OCI-LY1 (cell line): ENCODE data around the gene SERBP1.

Experiments
- EZH2 ChIP-seq: fragments of 200-600 bp; sonication (generic), shearing (Covaris generic); IDR thresholded peaks from 2 replicates; pipeline ENCODE4 v1.8.0; 2017; ENCODE audit warnings: borderline replicate concordance, mixed run types, mild to moderate bottlenecking, antibody characterized with exemption, low read length, moderate library complexity, mixed read lengths
- TF ChIP-seq, protein P1 (sequence below): fragments of 200-600 bp; sonication (generic), shearing (Covaris generic); IDR thresholded peaks from 2 replicates; pipeline ENCODE4 v1.5.1; 2017; ENCODE audit warnings: mild to moderate bottlenecking, antibody characterized with exemption, low read length, moderate library complexity, mixed read lengths

DNA sequence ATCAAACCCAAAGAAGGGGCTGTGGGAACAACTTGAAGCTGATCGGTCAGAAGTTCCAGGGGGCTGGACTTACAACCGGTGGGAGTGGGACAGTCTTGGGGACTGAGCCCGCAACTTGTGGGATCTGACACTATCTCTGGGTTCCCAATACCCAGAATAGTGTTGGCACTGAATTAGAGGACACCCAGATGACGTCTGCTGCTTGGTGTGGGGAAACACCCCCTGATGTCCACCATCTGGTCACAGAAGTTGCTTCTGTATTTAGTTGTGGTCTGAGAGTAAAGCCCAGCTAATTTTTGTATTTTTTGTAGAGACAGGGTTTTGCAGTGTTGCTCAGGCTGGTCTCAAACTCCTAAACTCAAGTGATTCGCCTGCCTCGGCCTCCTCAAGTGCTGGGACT lies 28.8 kb downstream of the SERBP1 start:
- TF ChIP-seq, protein P1, sequence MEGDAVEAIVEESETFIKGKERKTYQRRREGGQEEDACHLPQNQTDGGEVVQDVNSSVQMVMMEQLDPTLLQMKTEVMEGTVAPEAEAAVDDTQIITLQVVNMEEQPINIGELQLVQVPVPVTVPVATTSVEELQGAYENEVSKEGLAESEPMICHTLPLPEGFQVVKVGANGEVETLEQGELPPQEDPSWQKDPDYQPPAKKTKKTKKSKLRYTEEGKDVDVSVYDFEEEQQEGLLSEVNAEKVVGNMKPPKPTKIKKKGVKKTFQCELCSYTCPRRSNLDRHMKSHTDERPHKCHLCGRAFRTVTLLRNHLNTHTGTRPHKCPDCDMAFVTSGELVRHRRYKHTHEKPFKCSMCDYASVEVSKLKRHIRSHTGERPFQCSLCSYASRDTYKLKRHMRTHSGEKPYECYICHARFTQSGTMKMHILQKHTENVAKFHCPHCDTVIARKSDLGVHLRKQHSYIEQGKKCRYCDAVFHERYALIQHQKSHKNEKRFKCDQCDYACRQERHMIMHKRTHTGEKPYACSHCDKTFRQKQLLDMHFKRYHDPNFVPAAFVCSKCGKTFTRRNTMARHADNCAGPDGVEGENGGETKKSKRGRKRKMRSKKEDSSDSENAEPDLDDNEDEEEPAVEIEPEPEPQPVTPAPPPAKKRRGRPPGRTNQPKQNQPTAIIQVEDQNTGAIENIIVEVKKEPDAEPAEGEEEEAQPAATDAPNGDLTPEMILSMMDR, result no peak
- TF ChIP-seq EZH2, result no peak
